Erythroblast (primary cell): Measurements from ENCODE around the gene AARSD1.

ENCODE experiments used
- GATA1 ChIP-seq: IDR thresholded peaks from 2 replicates; pipeline ENCODE4 v1.6.1; 2011; ENCODE audit warnings: low read depth, mild to moderate bottlenecking, control low read depth, low read length, moderate library complexity
- POLR2A ChIP-seq: IDR thresholded peaks from 2 replicates; pipeline ENCODE4 v1.6.1; 2011; ENCODE audit warnings: mild to moderate bottlenecking, low read length

- TF ChIP-seq POLR2A (no peak), GATA1 (no peak)
These were observed 34.8 kb upstream of the AARSD1 start for GRCh38 chr17:42999003-42999525.
